ENCODE data around the gene SLC6A12.
"Not testable (repeated sequence)": the region's sequence is repeated elsewhere in the genome, so short reads cannot be mapped to it uniquely, and the experiment has no call there.

Gene SLC6A12

GRCh38 chr12:218221-218620 is 4.3 kb upstream of the SLC6A12 start:
- H3K4me3 ChIP-seq (ENCODE audit: low read depth, low read length) = no peak overlapping the region

- not testable (repeated sequence) for H3K4me3 ChIP-seq (ENCODE audit: low read depth, low read length)
Observed at GRCh38 chr12:217029-217428, 3.1 kb upstream of the SLC6A12 start.

- no peak overlapping the region for H3K4me3 ChIP-seq (ENCODE audit: low read depth, low read length)
Observed at GRCh38 chr12:215116-215515, 1.2 kb upstream of the SLC6A12 start.

- no peak overlapping the region for H3K4me3 ChIP-seq (ENCODE audit: low read depth, low read length)
Observed at GRCh38 chr12:213527-213932, 427 bp downstream of the SLC6A12 start.

GRCh38 chr12:212715-213526 is 1.0 kb downstream of the SLC6A12 start:
- H3K4me3 ChIP-seq (ENCODE audit: low read depth, low read length) = no peak overlapping the region

GRCh38 chr12:212415-212714 is 1.6 kb downstream of the SLC6A12 start:
- H3K4me3 ChIP-seq (ENCODE audit: low read depth, low read length) = no peak overlapping the region

- H3K4me3 ChIP-seq (ENCODE audit: low read depth, low read length) = no peak overlapping the region
Observed at GRCh38 chr12:211639-212414, 2.1 kb downstream of the SLC6A12 start.

GRCh38 chr12:211142-211465 is 2.9 kb downstream of the SLC6A12 start:
- no peak overlapping the region for H3K4me3 ChIP-seq (ENCODE audit: low read depth, low read length)

- H3K4me3 ChIP-seq (ENCODE audit: low read depth, low read length) = no peak overlapping the region
Observed at GRCh38 chr12:210277-211141, 3.4 kb downstream of the SLC6A12 start.

- no peak overlapping the region for H3K4me3 ChIP-seq (ENCODE audit: low read depth, low read length)
Observed at GRCh38 chr12:209851-210250, 4.1 kb downstream of the SLC6A12 start.

GRCh38 chr12:209246-209645 is 4.7 kb downstream of the SLC6A12 start:
- H3K4me3 ChIP-seq (ENCODE audit: low read depth, low read length) = no peak overlapping the region

GRCh38 chr12:208813-209212 is 5.1 kb downstream of the SLC6A12 start:
- no peak overlapping the region for H3K4me3 ChIP-seq (ENCODE audit: low read depth, low read length)

GRCh38 chr12:207804-208203 is 6.2 kb downstream of the SLC6A12 start:
- no peak overlapping the region for H3K4me3 ChIP-seq (ENCODE audit: low read depth, low read length)

GRCh38 chr12:206746-207440 is 7.1 kb downstream of the SLC6A12 start:
- no peak overlapping the region for H3K4me3 ChIP-seq (ENCODE audit: low read depth, low read length)

- H3K4me3 ChIP-seq (ENCODE audit: low read depth, low read length) = no peak overlapping the region
Observed at GRCh38 chr12:205026-205425, 8.9 kb downstream of the SLC6A12 start.

- peak overlapping the region; percentile 50 for H3K4me3 ChIP-seq (ENCODE audit: low read depth, low read length)
Observed at GRCh38 chr12:204261-204678, 9.7 kb downstream of the SLC6A12 start.

GRCh38 chr12:203462-204260 is 10.3 kb downstream of the SLC6A12 start:
- H3K4me3 ChIP-seq (ENCODE audit: low read depth, low read length) = peak overlapping the region; percentile 50

GRCh38 chr12:203074-203461 is 10.9 kb downstream of the SLC6A12 start:
- peak overlapping the region; percentile 50 for H3K4me3 ChIP-seq (ENCODE audit: low read depth, low read length)

GRCh38 chr12:202081-202731 is 11.8 kb downstream of the SLC6A12 start:
- H3K4me3 ChIP-seq (ENCODE audit: low read depth, low read length) = no peak overlapping the region

GRCh38 chr12:201361-201760 is 12.6 kb downstream of the SLC6A12 start:
- no peak overlapping the region for H3K4me3 ChIP-seq (ENCODE audit: low read depth, low read length)

Data from iPS-11a (cell line).